ENCODE results near the gene FGF1. TPM values are rescaled to one million over a fixed set of nuclear protein-coding genes. Genes with fewer than 3 reads are reported as not detected.

FGF1 gene
- total RNA-seq, 1 experiment from 2014 or later, result not detected

DNA sequence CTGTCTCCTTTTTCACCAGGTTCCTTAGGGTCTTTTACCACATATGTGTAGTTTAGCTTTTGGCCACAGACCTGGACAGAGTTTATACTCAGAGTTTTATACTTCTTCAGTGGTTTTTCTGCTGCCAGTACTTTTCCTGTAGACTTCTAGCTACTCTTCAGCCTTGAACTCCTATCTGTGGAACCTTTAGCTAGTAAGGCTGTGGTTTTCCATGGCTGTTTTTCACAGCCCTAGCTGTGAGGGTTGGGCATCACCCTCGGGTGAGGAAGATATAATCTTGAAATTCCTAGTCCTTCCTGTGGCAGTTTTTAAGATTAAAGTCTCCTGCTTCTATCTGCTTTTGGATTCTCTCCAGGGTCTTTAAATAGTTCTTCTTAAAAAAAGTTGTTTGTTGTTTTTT, 109.1 kb downstream of the FGF1 start:
- no peak overlapping the region for H3K27ac ChIP-seq (ENCODE audit: low read length)
- POLR2A ChIA-PET, result no interaction called here
- H3K27me3 ChIP-seq (ENCODE audit: control insufficient read depth, insufficient read depth, low read length), result no peaks in the 10 kb centered on the region
- no peaks in the 10 kb centered on the region for H3K36me3 ChIP-seq (ENCODE audit: control insufficient read depth, insufficient read depth, low read length)
- intact Hi-C loops (cut with micrococcal nuclease; ENCODE audit: unreplicated experiment) (no loop called here), in situ Hi-C loops (cut with HindIII; ENCODE audit: low pct_unique_long_range_greater_than_20kb, low sequenced_read_pairs) (no loop called here)
- no peaks in the 10 kb centered on the region for H3K4me1 ChIP-seq (ENCODE audit: control insufficient read depth, insufficient read depth, low read length)
- TF ChIP-seq, protein P1, sequence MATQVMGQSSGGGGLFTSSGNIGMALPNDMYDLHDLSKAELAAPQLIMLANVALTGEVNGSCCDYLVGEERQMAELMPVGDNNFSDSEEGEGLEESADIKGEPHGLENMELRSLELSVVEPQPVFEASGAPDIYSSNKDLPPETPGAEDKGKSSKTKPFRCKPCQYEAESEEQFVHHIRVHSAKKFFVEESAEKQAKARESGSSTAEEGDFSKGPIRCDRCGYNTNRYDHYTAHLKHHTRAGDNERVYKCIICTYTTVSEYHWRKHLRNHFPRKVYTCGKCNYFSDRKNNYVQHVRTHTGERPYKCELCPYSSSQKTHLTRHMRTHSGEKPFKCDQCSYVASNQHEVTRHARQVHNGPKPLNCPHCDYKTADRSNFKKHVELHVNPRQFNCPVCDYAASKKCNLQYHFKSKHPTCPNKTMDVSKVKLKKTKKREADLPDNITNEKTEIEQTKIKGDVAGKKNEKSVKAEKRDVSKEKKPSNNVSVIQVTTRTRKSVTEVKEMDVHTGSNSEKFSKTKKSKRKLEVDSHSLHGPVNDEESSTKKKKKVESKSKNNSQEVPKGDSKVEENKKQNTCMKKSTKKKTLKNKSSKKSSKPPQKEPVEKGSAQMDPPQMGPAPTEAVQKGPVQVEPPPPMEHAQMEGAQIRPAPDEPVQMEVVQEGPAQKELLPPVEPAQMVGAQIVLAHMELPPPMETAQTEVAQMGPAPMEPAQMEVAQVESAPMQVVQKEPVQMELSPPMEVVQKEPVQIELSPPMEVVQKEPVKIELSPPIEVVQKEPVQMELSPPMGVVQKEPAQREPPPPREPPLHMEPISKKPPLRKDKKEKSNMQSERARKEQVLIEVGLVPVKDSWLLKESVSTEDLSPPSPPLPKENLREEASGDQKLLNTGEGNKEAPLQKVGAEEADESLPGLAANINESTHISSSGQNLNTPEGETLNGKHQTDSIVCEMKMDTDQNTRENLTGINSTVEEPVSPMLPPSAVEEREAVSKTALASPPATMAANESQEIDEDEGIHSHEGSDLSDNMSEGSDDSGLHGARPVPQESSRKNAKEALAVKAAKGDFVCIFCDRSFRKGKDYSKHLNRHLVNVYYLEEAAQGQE (IDR thresholded peaks at IDR 0.05; ENCODE audit: insufficient read depth in 1 of 2, low read depth in 2 of 2, low read length in 1 of 2), result no peak
- TF ChIP-seq POLR2AphosphoS5 (IDR thresholded peaks at IDR 0.05; ENCODE audit: low read depth, low read length) (no peak), SIN3A (IDR thresholded peaks at IDR 0.05; ENCODE audit: borderline replicate concordance, insufficient read depth, low read depth, low read length) (no peak), TCF7L2 (IDR thresholded peaks at IDR 0.05; ENCODE audit: low read depth, low read length) (no peak)
- TF ChIP-seq, protein P2, sequence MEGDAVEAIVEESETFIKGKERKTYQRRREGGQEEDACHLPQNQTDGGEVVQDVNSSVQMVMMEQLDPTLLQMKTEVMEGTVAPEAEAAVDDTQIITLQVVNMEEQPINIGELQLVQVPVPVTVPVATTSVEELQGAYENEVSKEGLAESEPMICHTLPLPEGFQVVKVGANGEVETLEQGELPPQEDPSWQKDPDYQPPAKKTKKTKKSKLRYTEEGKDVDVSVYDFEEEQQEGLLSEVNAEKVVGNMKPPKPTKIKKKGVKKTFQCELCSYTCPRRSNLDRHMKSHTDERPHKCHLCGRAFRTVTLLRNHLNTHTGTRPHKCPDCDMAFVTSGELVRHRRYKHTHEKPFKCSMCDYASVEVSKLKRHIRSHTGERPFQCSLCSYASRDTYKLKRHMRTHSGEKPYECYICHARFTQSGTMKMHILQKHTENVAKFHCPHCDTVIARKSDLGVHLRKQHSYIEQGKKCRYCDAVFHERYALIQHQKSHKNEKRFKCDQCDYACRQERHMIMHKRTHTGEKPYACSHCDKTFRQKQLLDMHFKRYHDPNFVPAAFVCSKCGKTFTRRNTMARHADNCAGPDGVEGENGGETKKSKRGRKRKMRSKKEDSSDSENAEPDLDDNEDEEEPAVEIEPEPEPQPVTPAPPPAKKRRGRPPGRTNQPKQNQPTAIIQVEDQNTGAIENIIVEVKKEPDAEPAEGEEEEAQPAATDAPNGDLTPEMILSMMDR (IDR thresholded peaks at IDR 0.05), result no peak
- ATAC-seq (peak; percentile 58; the same call in 1 of the 2 replicates), DNase-seq (ENCODE audit: low read depth, low spot score) (no peak)
- peaks cover 3% of the 10 kb centered on the region; the same call in 1 of the 2 replicates for H3K9me3 ChIP-seq (ENCODE audit: control insufficient read depth, insufficient read depth, low read depth, low read length)
- CTCF ChIA-PET, result no interaction called here
- no peak overlapping the region for H3K4me3 ChIP-seq (ENCODE audit: low read depth in 2 of 2, low read length in 2 of 2)
- BruUV-seq (replicated peaks), result no TSS peak

DNA sequence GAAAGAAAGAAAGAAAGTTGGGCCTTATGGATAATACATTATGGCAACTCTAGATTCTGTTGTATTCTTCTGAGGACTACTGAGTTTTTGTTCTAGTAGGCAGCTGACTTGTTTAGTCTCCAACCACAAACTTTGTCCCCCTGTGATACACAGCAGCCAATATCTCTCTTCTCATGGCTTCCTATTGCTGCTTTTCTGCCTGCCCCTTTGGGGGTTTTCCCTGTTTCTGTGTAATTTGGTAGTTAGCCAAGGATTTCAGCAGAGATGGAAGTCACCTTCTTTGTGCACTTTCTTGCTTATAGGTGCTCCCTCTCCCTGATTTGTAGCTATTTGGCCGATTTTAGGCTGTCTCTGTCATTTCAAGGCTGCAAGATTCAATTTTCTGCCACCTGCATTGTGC, 109.6 kb downstream of the FGF1 start:
- ATAC-seq, result no peak
- DNase-seq (ENCODE audit: low read depth, low spot score), result no peak
- BruUV-seq (replicated peaks), result no TSS peak
- no peaks in the 10 kb centered on the region for H3K36me3 ChIP-seq (ENCODE audit: control insufficient read depth, insufficient read depth, low read length)
- intact Hi-C loops (cut with micrococcal nuclease; ENCODE audit: unreplicated experiment) (no loop called here), in situ Hi-C loops (cut with HindIII; ENCODE audit: low pct_unique_long_range_greater_than_20kb, low sequenced_read_pairs) (no loop called here)
- no peak overlapping the region for H3K4me3 ChIP-seq (ENCODE audit: low read depth in 2 of 2, low read length in 2 of 2)
- POLR2A ChIA-PET, result no interaction called here
- CTCF ChIA-PET, result no interaction called here
- peaks cover 3% of the 10 kb centered on the region; the same call in 1 of the 2 replicates for H3K9me3 ChIP-seq (ENCODE audit: control insufficient read depth, insufficient read depth, low read depth, low read length)
- TF ChIP-seq, protein P2 (IDR thresholded peaks at IDR 0.05), result no peak
- TF ChIP-seq POLR2AphosphoS5 (IDR thresholded peaks at IDR 0.05; ENCODE audit: low read depth, low read length), result no peak
- TF ChIP-seq TCF7L2 (IDR thresholded peaks at IDR 0.05; ENCODE audit: low read depth, low read length), result no peak
- TF ChIP-seq SIN3A (IDR thresholded peaks at IDR 0.05; ENCODE audit: borderline replicate concordance, insufficient read depth, low read depth, low read length), result no peak
- TF ChIP-seq, protein P1 (IDR thresholded peaks at IDR 0.05; ENCODE audit: insufficient read depth in 1 of 2, low read depth in 2 of 2, low read length in 1 of 2), result no peak
- H3K27me3 ChIP-seq (ENCODE audit: control insufficient read depth, insufficient read depth, low read length), result no peaks in the 10 kb centered on the region
- H3K27ac ChIP-seq (ENCODE audit: low read length), result no peak overlapping the region
- H3K4me1 ChIP-seq (ENCODE audit: control insufficient read depth, insufficient read depth, low read length), result no peaks in the 10 kb centered on the region

Data from Panc1 (cell line).